H1 (cell line): ENCODE measurements around the gene NFIA. TPM values are rescaled to one million over a fixed set of nuclear protein-coding genes. Genes with fewer than 3 reads are reported as not detected.

Source experiments
- CTCF ChIA-PET: fragments of 300-600 bp; sonication (Branson Sonifier 250); formaldehyde crosslinking; loops from one replicate; lab custom pipeline; 2021; ENCODE audit not compliant: partially characterized antibody; lab: Charles Lee
- POLR2A ChIA-PET: fragments of 300-600 bp; sonication (Branson Sonifier 250); formaldehyde crosslinking; loops from one replicate; lab custom pipeline; 2021; ENCODE audit warnings: inconsistent platforms; ENCODE audit not compliant: partially characterized antibody; lab: Charles Lee
- DNase-seq, 2 experiments: peaks; one replicate each; pipeline versions ENCODE4 v3.0.0 to v3.0.0-alpha.2; 2010 to 2022; ENCODE audit warnings: low spot score in 2 of 2, low read depth in 1 of 2, mixed read lengths in 1 of 2
- FAIRE-seq: peaks from 2 replicates; lab custom pipeline; 2011; peaks lifted over from hg19 to GRCh38; lab: Jason Lieb, UNC
- H2AFZ ChIP-seq: 2 replicates; pipeline ENCODE4 v1.8.1; 2012; ENCODE audit warnings: low read length, inconsistent platforms
- H2AK5ac ChIP-seq: 2 replicates; pipeline ENCODE4 v1.6.1; 2013; ENCODE audit warnings: low read depth, low read length
- H2BK120ac ChIP-seq: replicated peaks from 2 replicates; pipeline ENCODE3; 2013; ENCODE audit warnings: low read depth, low read length, inconsistent platforms
- H2BK12ac ChIP-seq: 2 replicates; pipeline ENCODE4 v1.6.1; 2013; ENCODE audit warnings: low read depth, low read length
- H2BK15ac ChIP-seq: 2 replicates; pipeline ENCODE4 v1.6.1; 2013; ENCODE audit warnings: low read length
- H2BK20ac ChIP-seq: 2 replicates; pipeline ENCODE4 v1.6.1; 2013; ENCODE audit warnings: low read length
- H2BK5ac ChIP-seq: 2 replicates; pipeline ENCODE4 v1.6.1; 2013; ENCODE audit warnings: low read depth, low read length
- H3K14ac ChIP-seq: 2 replicates; pipeline ENCODE4 v1.6.1; 2013; ENCODE audit warnings: inconsistent platforms; ENCODE audit not compliant: insufficient read length
- H3K18ac ChIP-seq: 2 replicates; pipeline ENCODE4 v1.6.1; 2013; ENCODE audit warnings: low read length; ENCODE audit errors: extremely low read depth
- H3K23ac ChIP-seq: 2 replicates; pipeline ENCODE4 v1.6.1; 2013; ENCODE audit warnings: inconsistent platforms; ENCODE audit not compliant: insufficient read length
- H3K23me2 ChIP-seq: 2 replicates; pipeline ENCODE4 v1.6.1; 2013; ENCODE audit warnings: low read depth, low read length
- H3K27ac ChIP-seq: 2 replicates; pipeline ENCODE4 v1.6.1; 2011; ENCODE audit warnings: low read depth, low read length, inconsistent platforms
- H3K27me3 ChIP-seq, 4 experiments: replicated peaks in 1 of 4; 1 replicate in 1 of 4; 2 replicates in 3 of 4; pipeline versions ENCODE4 v1.6.1 to v1.8.1; 2011 to 2013; ENCODE audit warnings: low read length in 3 of 4, mild to moderate bottlenecking in 3 of 4, inconsistent platforms in 2 of 4, mixed read lengths in 2 of 4, moderate library complexity in 1 of 4; ENCODE audit not compliant: control insufficient read depth in 3 of 4, insufficient read depth in 3 of 4; ENCODE audit errors: extremely low read depth in 1 of 4
- H3K36me3 ChIP-seq, 4 experiments: 2 replicates each; pipeline versions ENCODE4 v1.6.1 to v1.8.1; 2011 to 2013; ENCODE audit warnings: mild to moderate bottlenecking in 4 of 4, low read length in 3 of 4, moderate library complexity in 2 of 4, control low read depth in 1 of 4, inconsistent platforms in 1 of 4; ENCODE audit not compliant: insufficient read depth in 4 of 4, control insufficient read depth in 2 of 4
- H3K4ac ChIP-seq: replicated peaks from 2 replicates; pipeline ENCODE3; 2013; ENCODE audit warnings: low read length, low read depth, mixed read lengths, inconsistent platforms; ENCODE audit not compliant: insufficient read length
- H3K4me1 ChIP-seq, 4 experiments: replicated peaks in 1 of 4; 1 replicate in 1 of 4; 2 replicates in 3 of 4; pipeline versions ENCODE4 v1.6.1 to v1.8.1; 2011 to 2013; ENCODE audit warnings: low read length in 3 of 4, inconsistent platforms in 2 of 4, mixed read lengths in 1 of 4; ENCODE audit not compliant: insufficient read depth in 4 of 4, control insufficient read depth in 3 of 4
- H3K4me2 ChIP-seq, 2 experiments: 2 replicates each; pipeline versions ENCODE4 v1.6.1 to v1.8.1; 2011 to 2013; ENCODE audit warnings: low read depth in 2 of 2, low read length in 2 of 2, control low read depth in 1 of 2, inconsistent platforms in 1 of 2, mild to moderate bottlenecking in 1 of 2; ENCODE audit not compliant: insufficient read depth in 1 of 2
- H3K4me3 ChIP-seq, 4 experiments: fragments of 200-600, 300-600 bp in 1 of 4; sonication (generic), shearing (Covaris generic), sonication (Bioruptor Twin) in 1 of 4; 2 replicates each; pipeline versions ENCODE4 v1.5.1 to v1.8.1; 2011 to 2016; ENCODE audit warnings: low read length in 4 of 4, low read depth in 3 of 4, control low read depth in 2 of 4, inconsistent platforms in 2 of 4, mild to moderate bottlenecking in 2 of 4, mixed read lengths in 1 of 4, moderate library complexity in 1 of 4; ENCODE audit not compliant: insufficient read depth in 2 of 4; ENCODE audit errors: extremely low read depth in 1 of 4
- H3K56ac ChIP-seq: replicated peaks from 2 replicates; pipeline ENCODE3; 2013; ENCODE audit warnings: low read depth, mild to moderate bottlenecking, mixed read lengths, low read length, inconsistent platforms; ENCODE audit not compliant: insufficient read length
- H3K79me1 ChIP-seq: 2 replicates; pipeline ENCODE4 v1.6.1; 2013; ENCODE audit warnings: low read depth, low read length, control low read depth
- H3K79me2 ChIP-seq, 2 experiments: 2 replicates each; pipeline versions ENCODE4 v1.6.1 to v1.8.1; 2012 to 2013; ENCODE audit warnings: low read length in 2 of 2, mild to moderate bottlenecking in 2 of 2, inconsistent platforms in 1 of 2; ENCODE audit not compliant: insufficient read depth in 2 of 2, control insufficient read depth in 1 of 2
- H3K9ac ChIP-seq, 4 experiments: replicated peaks in 1 of 4; 1 replicate in 1 of 4; 2 replicates in 3 of 4; pipeline versions ENCODE4 v1.6.1 to v1.8.1; 2011 to 2013; ENCODE audit warnings: low read depth in 3 of 4, low read length in 3 of 4, control low read depth in 2 of 4, mild to moderate bottlenecking in 2 of 4, moderate library complexity in 2 of 4, inconsistent platforms in 1 of 4; ENCODE audit errors: extremely low read depth in 1 of 4
- H3K9me3 ChIP-seq, 2 experiments: 2 replicates each; pipeline versions ENCODE4 v1.6.1 to v1.8.1; 2012 to 2013; ENCODE audit warnings: mild to moderate bottlenecking in 2 of 2, moderate library complexity in 2 of 2, control low read depth in 1 of 2, inconsistent platforms in 1 of 2, low read depth in 1 of 2, low read length in 1 of 2, mixed read lengths in 1 of 2; ENCODE audit not compliant: insufficient read depth in 2 of 2
- H4K20me1 ChIP-seq, 2 experiments: replicated peaks in 1 of 2; 2 replicates each; pipeline versions ENCODE3 to v1.8.1; 2011 to 2013; ENCODE audit warnings: inconsistent platforms in 2 of 2, low read length in 2 of 2, mild to moderate bottlenecking in 1 of 2; ENCODE audit not compliant: insufficient read depth in 2 of 2, control insufficient read depth in 1 of 2
- H4K5ac ChIP-seq: 2 replicates; pipeline ENCODE4 v1.6.1; 2013; ENCODE audit warnings: low read length, low read depth, mixed read lengths, inconsistent platforms; ENCODE audit not compliant: insufficient read length
- H4K8ac ChIP-seq: 2 replicates; pipeline ENCODE4 v1.8.0; 2013; ENCODE audit warnings: mild to moderate bottlenecking, moderate library complexity, low read length, inconsistent platforms; ENCODE audit not compliant: insufficient read depth; ENCODE audit errors: extremely low read depth
- H4K91ac ChIP-seq: replicated peaks from 2 replicates; pipeline ENCODE3; 2013; ENCODE audit warnings: low read length, mixed read lengths, inconsistent platforms; ENCODE audit not compliant: insufficient read length
- BRCA1 ChIP-seq: IDR thresholded peaks from 2 replicates; pipeline ENCODE4 v1.6.1; 2012; ENCODE audit warnings: low read depth, low read length, improper control_type of control experiment
- MAFK ChIP-seq: IDR thresholded peaks from 2 replicates; pipeline ENCODE4 v1.6.1; 2012; ENCODE audit warnings: low read depth, mild to moderate bottlenecking, improper control_type of control experiment, low read length
- PHF8 ChIP-seq: fragments of 200-600 bp; sonication (generic); conservative IDR thresholded peaks from 2 replicates; pipeline ENCODE4 v1.7.1; 2012; ENCODE audit warnings: low read depth, mild to moderate bottlenecking, inconsistent platforms, low read length, moderate library complexity
- RNF2 ChIP-seq: fragments of 200-900, 300-1000 bp; sonication (generic); IDR thresholded peaks from 2 replicates; pipeline ENCODE4 v1.7.1; 2016; ENCODE audit warnings: borderline replicate concordance, low read depth, mild to moderate bottlenecking, antibody characterized with exemption, low read length; ENCODE audit not compliant: poor library complexity, severe bottlenecking; ENCODE audit errors: missing control alignments
- TAF1 ChIP-seq: IDR thresholded peaks from 2 replicates; pipeline ENCODE4 v1.6.1; 2011; ENCODE audit warnings: mild to moderate bottlenecking, low read depth, low read length
- TEAD4 ChIP-seq: IDR thresholded peaks from 2 replicates; pipeline ENCODE4 v1.6.1; 2012; ENCODE audit warnings: low read depth, low read length, inconsistent platforms, mixed read lengths
- WGBS, 2 experiments: shearing (Covaris generic) in 1 of 2; methylation state at CpG; one replicate each; pipeline versions ENCODE4 v1.1.6 to v1.1.7; 2013 to 2015; ENCODE audit warnings: low lambda C conversion rate in 2 of 2, mixed read lengths in 2 of 2, inconsistent platforms in 1 of 2, low coverage in 1 of 2, missing lambda C conversion rate in 1 of 2; ENCODE audit not compliant: insufficient replicate concordance in 2 of 2, insufficient coverage in 1 of 2, insufficient read length in 1 of 2; ENCODE audit errors: extremely low coverage in 1 of 2, missing lambda C conversion rate in 1 of 2; 5-methylcytosine and 5-hydroxymethylcytosine counted together
- polyA plus RNA-seq, 7 experiments: library from polyadenylated mRNA; depleted of rRNA in 3 of 7; stranded (reverse) in 5 of 7; unstranded in 2 of 7; fragments of >200 nt in 5 of 7; fragments of 200-250 nt in 2 of 7; gene quantifications; 1 replicate in 5 of 7; 2 replicates in 1 of 7; 4 replicates in 1 of 7; pipeline versions ENCODE4 v1.2.1 to v1.2.3, GENCODE V29; 2011 to 2013; ENCODE audit warnings: missing spikeins in 2 of 7, mixed read lengths in 2 of 7
- total RNA-seq: library from RNA; stranded (reverse); fragmentation: NEBNext Ultra II Directional; extraction: Animal tissue kit (Norgen Biotek cat#: 25700); gene quantifications from 2 replicates; pipeline ENCODE4 v1.2.1, GENCODE V29; 2021

Gene NFIA
- total and polyA plus RNA-seq, 2 of the 8 experiments (the other 6 are each of a cell fraction or from before 2014, with no cell fraction given) = 1.8 to 2.3 TPM

GRCh38 chr1:61386323-61386722, 304.0 kb downstream of the NFIA start:
- H3K56ac ChIP-seq = no peak overlapping the region

More at GRCh38 chr1:61386323-61386722, 304.0 kb downstream of the NFIA start:
- Histone ChIP-seq H4K5ac (no peak overlapping the region), H2AFZ (no peak overlapping the region), H3K36me3 (no peaks in the 10 kb centered on the region), H2BK5ac (no peak overlapping the region), H3K4me2 (no peak overlapping the region), H3K23me2 (no peaks in the 10 kb centered on the region), H2BK15ac (no peak overlapping the region), H3K9me3 (peaks cover 3 to 6% of the 10 kb centered on the region in 2 experiments; a peak in 1 of 4 replicates), H3K4ac (no peak overlapping the region), H4K8ac (no peak overlapping the region), H3K79me1 (no peaks in the 10 kb centered on the region), H3K23ac (no peak overlapping the region), H3K27ac (no peak overlapping the region), H3K9ac (no peak overlapping the region)
- FAIRE-seq (no peak), DNase-seq (no peak)
- POLR2A ChIA-PET = no interaction called here
- WGBS, 2 experiments = 92% methylated on average over 3 of the region's 3 CpGs; no CpG with 5 or more reads in 1 of the 2 experiments
- TF ChIP-seq PHF8 (no peak), TAF1 (no peak), RNF2 (no peak), MAFK (no peak), TEAD4 (no peak), BRCA1 (no peak)
- TF ChIP-seq, all 59 proteins: peak for 0
- Histone ChIP-seq H2AK5ac (no peak overlapping the region), H3K27me3 (peaks cover 0 to 2% (median 0%) of the 10 kb centered on the region in 4 experiments; a peak in 2 of 7 replicates), H3K14ac (no peak overlapping the region), H3K79me2 (no peaks in the 10 kb centered on the region), H3K18ac (no peak overlapping the region), H4K91ac (no peak overlapping the region), H4K20me1 (no peaks in the 10 kb centered on the region), H3K4me1 (no peaks in the 10 kb centered on the region), H2BK12ac (no peak overlapping the region), H2BK120ac (no peak overlapping the region), H3K4me3 (no peak overlapping the region), H2BK20ac (no peak overlapping the region)
- CTCF ChIA-PET = interaction anchor here (1.1 kb wide), 2 partner anchors 202 to 304 kb away, joined by 3 read pairs; partner anchors contain the start of gene NFIA
